ENCODE results near the gene TARS1.
"Not testable (repeated sequence)": the region's sequence is repeated elsewhere in the genome, so short reads cannot be mapped to it uniquely, and the experiment has no call there.

TARS1 gene

GRCh38 chr5:33491941-33492340 is 51.2 kb downstream of the TARS1 start:
- no peaks in the 10 kb centered on the region for H3K36me3 Mint-ChIP-seq
- H3K27me3 Mint-ChIP-seq: no peaks in the 10 kb centered on the region
- no peaks in the 10 kb centered on the region for H3K9me3 Mint-ChIP-seq
- no peak overlapping the region for H3K27ac Mint-ChIP-seq
- H3K4me1 Mint-ChIP-seq: no peaks in the 10 kb centered on the region
- no peak overlapping the region for H3K4me3 Mint-ChIP-seq

GRCh38 chr5:33494466-33494865 is 53.7 kb downstream of the TARS1 start:
- H3K4me3 Mint-ChIP-seq: no peak overlapping the region
- H3K27ac Mint-ChIP-seq: no peak overlapping the region
- H3K4me1 Mint-ChIP-seq: no peaks in the 10 kb centered on the region
- H3K27me3 Mint-ChIP-seq: no peaks in the 10 kb centered on the region
- H3K9me3 Mint-ChIP-seq: no peaks in the 10 kb centered on the region
- no peaks in the 10 kb centered on the region for H3K36me3 Mint-ChIP-seq

DNA sequence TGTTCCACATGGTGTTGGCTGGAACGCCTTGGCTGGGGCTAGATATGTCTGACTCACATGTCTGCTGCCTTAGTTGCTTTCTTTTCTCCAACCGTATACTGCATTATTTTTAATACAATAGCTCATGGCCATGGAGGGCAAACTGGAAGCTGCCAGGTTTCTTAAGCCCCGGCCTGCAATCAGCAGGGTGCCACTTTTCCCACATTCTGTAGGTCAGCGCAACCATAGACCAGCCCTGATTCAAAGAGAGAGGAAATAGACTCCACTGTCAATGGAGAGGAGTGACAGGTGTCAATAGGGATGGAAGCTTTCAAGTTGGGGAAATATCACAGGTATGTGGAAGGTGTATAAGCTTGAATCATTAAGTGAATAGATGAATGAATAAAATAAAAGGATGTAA is 60.5 kb downstream of the TARS1 start:
- H3K27ac Mint-ChIP-seq: no peak overlapping the region
- H3K36me3 Mint-ChIP-seq: no peaks in the 10 kb centered on the region

DNA sequence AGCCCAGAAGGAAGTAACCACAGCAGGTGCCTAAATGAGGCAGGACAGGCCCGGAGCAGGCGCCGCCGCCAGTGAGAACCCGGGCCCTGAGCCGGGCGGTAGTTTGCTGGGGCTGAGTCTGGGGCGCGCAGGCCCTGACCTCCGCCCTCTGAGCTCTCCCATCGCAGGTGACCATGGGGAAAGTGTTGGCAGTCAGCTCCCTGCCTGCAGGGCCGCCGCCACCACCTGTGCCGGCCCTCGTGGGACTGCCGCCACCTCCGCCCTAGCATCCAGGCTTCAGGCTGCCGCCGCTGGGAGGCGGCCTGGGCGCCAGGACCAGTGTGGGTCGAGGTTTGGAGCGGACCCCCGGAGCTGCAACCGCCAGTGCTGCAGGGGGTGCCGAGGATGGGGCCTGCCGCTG is 61.1 kb downstream of the TARS1 start:
- Mint-ChIP-seq H3K36me3 (no peaks in the 10 kb centered on the region), H3K4me1 (no peaks in the 10 kb centered on the region), H3K9me3 (no peaks in the 10 kb centered on the region), H3K4me3 (no peak overlapping the region), H3K27ac (no peak overlapping the region), H3K27me3 (no peaks in the 10 kb centered on the region)

More for the DNA sequence above, 60.5 kb downstream of the TARS1 start:
- Mint-ChIP-seq H3K4me3 (no peak overlapping the region), H3K27me3 (no peaks in the 10 kb centered on the region), H3K9me3 (no peaks in the 10 kb centered on the region), H3K4me1 (no peaks in the 10 kb centered on the region)

- Mint-ChIP-seq H3K4me1 (no peaks in the 10 kb centered on the region), H3K4me3 (no peak overlapping the region), H3K27me3 (no peaks in the 10 kb centered on the region), H3K27ac (no peak overlapping the region), H3K36me3 (no peaks in the 10 kb centered on the region), H3K9me3 (no peaks in the 10 kb centered on the region)
Measured at GRCh38 chr5:33504570-33504969, 63.8 kb downstream of the TARS1 start.

DNA sequence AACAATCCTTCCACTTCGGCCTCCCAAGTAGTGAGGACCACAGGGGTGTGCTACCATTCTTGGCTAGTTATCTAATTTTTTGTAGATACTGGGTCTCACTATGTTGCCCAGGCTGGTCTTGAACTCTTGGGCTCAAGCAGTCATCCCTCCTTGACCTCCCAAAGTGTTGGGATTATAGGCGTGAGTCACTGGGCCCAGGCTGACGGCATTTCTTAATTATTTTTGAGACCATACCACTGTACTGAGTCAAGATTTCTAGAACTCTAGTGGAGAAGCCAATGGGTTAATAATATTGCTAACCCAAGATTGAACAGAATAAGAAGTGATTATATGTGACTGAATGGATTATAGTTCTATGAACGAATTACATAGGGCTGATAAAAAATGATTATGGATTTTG is 66.7 kb downstream of the TARS1 start:
- Mint-ChIP-seq H3K4me1 (no peaks in the 10 kb centered on the region), H3K9me3 (peaks cover 5% of the 10 kb centered on the region), H3K4me3 (no peak overlapping the region), H3K27me3 (no peaks in the 10 kb centered on the region), H3K27ac (no peak overlapping the region), H3K36me3 (no peaks in the 10 kb centered on the region)

GRCh38 chr5:33509036-33509435 is 68.3 kb downstream of the TARS1 start:
- Mint-ChIP-seq H3K27ac (no peak overlapping the region), H3K4me1 (no peaks in the 10 kb centered on the region), H3K27me3 (no peaks in the 10 kb centered on the region), H3K4me3 (no peak overlapping the region), H3K36me3 (no peaks in the 10 kb centered on the region), H3K9me3 (peaks cover 5% of the 10 kb centered on the region)

DNA sequence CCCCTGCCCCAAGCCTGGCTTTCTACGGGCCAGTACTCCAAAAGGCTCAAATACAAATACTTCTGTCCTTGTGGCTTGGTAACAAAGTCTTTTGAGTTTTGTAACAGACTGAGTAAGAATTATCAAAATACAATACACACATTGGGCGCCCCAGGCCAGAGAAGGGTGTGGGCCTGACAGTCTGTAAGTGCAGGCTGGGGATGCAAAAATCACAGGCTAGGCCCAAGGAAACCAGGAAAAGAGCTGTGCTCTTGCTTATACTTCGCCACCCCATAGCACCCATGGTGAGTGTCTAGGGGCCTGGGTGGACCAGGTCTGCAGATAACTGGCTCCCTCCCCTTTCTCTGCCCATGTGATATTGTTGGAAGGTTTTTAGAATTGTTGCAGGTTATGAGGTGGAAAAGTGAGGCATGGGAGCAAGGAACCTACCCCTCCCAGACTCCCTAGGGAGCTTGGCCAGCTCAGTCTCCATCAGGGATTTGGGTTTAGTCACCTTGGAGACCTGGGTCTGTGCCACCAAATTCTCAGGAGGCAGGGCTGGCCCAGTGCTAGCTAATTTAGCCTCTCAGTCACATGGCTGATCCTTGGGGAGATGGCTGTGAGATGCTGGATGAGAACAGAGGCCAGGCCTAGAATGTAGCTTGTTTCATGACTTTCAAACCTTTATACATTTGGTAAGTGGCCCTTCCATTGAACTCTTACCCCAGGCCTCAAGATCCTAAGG is 72.9 kb downstream of the TARS1 start:
- Mint-ChIP-seq H3K27ac (no peak overlapping the region), H3K9me3 (peaks cover 5% of the 10 kb centered on the region), H3K4me3 (no peak overlapping the region), H3K27me3 (peaks cover 3% of the 10 kb centered on the region), H3K36me3 (no peaks in the 10 kb centered on the region), H3K4me1 (no peaks in the 10 kb centered on the region)

DNA sequence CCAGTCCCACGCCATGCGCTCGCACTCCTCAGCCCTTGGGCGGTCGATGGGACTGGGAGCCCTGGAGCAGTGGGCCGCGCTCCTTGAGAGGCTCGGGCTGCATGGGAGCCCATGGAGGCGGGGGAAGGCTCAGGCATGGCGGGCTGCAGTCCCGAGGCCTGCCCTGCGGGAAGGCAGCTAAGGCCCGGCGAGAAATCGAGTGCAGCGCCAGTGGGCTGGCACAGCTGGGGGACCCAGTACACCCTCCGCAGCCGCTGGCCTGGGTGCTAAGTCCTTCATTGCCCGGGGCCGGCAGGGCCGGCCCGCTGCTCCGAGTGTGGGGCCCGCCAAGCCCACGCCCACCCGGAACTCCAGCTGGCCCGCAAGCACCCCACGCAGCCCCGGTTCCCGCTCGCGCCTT is 74.6 kb downstream of the TARS1 start:
- not testable (repeated sequence) for H3K4me3 Mint-ChIP-seq, H3K36me3 Mint-ChIP-seq, H3K27me3 Mint-ChIP-seq, H3K27ac Mint-ChIP-seq, H3K4me1 Mint-ChIP-seq, H3K9me3 Mint-ChIP-seq

- Mint-ChIP-seq H3K4me3 (no peak overlapping the region), H3K36me3 (no peaks in the 10 kb centered on the region), H3K4me1 (no peaks in the 10 kb centered on the region), H3K9me3 (no peaks in the 10 kb centered on the region), H3K27me3 (peaks cover 3% of the 10 kb centered on the region), H3K27ac (no peak overlapping the region)
Measured at GRCh38 chr5:33516421-33516820, 75.7 kb downstream of the TARS1 start.
